ENCODE data around the gene GPR150.

Gene GPR150

GRCh38 chr5:95654196-95654595, 34.3 kb downstream of the GPR150 start:
- no peak for DNase-seq

- no peak for DNase-seq
Measured at GRCh38 chr5:95655575-95655974, 35.7 kb downstream of the GPR150 start.

- DNase-seq: no peak
Measured at GRCh38 chr5:95660060-95660459, 40.2 kb downstream of the GPR150 start.

DNA sequence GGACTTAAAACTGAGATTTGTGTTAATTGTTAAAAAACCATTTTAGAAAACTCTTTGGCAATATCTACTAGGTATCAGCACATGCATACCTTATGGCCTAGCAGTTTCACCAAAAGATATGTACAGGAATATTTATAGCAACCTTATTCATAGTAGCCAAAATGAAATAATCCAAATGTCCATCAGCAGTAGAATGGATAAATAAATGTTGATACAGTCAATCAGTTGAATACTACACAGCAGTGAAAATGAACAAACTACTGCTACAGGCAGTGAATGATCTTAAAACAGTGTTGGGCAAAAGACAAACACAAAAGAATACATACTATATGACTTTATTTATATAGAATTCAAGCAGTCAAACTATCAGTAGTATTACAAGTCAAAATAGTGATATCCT, 43.1 kb downstream of the GPR150 start:
- no peak for DNase-seq

- peak; percentile 42 for DNase-seq
Measured at GRCh38 chr5:95664204-95664786, 44.4 kb downstream of the GPR150 start.

GRCh38 chr5:95667061-95667618, 47.3 kb downstream of the GPR150 start:
- no peak for DNase-seq

DNA sequence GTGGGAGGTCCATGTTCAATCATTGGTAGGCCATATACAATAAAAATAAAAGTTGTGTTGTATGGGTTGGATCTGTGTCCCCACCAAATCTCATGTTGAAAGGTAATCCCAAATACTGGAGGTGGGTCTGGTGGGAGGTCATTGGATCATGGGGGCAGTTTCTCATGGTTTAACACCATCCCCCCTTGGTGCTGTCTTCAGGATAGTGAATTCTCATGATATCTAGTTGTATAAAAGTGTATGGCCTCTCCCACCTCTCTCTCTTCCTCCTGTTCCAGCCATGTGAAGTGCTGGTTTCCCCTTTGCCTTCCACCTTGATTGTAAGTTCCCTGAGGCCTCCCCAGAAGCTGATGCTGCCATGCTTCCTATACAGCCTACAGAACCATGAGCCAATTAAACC, 47.8 kb downstream of the GPR150 start:
- no peak for DNase-seq

- DNase-seq: no peak
Measured at GRCh38 chr5:95668216-95668615, 48.3 kb downstream of the GPR150 start.

GRCh38 chr5:95668728-95669127, 48.8 kb downstream of the GPR150 start:
- DNase-seq: no peak

- DNase-seq: peak; percentile 80
Measured at GRCh38 chr5:95669540-95669939, 49.7 kb downstream of the GPR150 start.

- DNase-seq: no peak
Measured at GRCh38 chr5:95669985-95670384, 50.1 kb downstream of the GPR150 start.

GRCh38 chr5:95670568-95670967, 50.7 kb downstream of the GPR150 start:
- DNase-seq: no peak
